GM12878 (cell line): ENCODE data around the gene MYBL2. TPM values are rescaled to one million over a fixed set of nuclear protein-coding genes. Genes with fewer than 3 reads are reported as not detected.
A peak's percentile ranks its signal among the peaks of the same experiment; 100 is the strongest.

Source experiments
- ATAC-seq: fragments of 200-7000 bp; cut with Tn5 transposase; 3 replicates; pipeline ENCODE4 v1.9.1; 2020; ENCODE audit warnings: mild to moderate bottlenecking, moderate library complexity
- BruUV-seq: library from RNA; stranded (reverse); fragments of 400-500 nt; replicated peaks from 2 replicates; lab custom pipeline; 2021; lab: Mats Ljungman, UMichigan
- CTCF ChIA-PET: fragments of 300-600 bp; sonication (Branson Sonifier 250); formaldehyde crosslinking; extraction: SDS; loops from one replicate; lab custom pipeline; 2021; ENCODE audit warnings: inconsistent platforms; lab: Yijun Ruan, JAX
- POLR2A ChIA-PET: fragments of 350-600 bp; formaldehyde crosslinking; extraction: SDS; loops from one replicate; lab custom pipeline; 2021; ENCODE audit warnings: inconsistent platforms; lab: Charles Lee
- RAD21 ChIA-PET: fragments of 300-600 bp; sonication (Branson Sonifier 250); formaldehyde crosslinking; loops from one replicate; lab custom pipeline; 2023; ENCODE audit warnings: antibody characterized with exemption; ENCODE audit not compliant: unreplicated experiment; lab: Charles Lee
- SMC1A ChIA-PET: fragments of 300-600 bp; sonication (Branson Sonifier 250); formaldehyde crosslinking; loops from one replicate; lab custom pipeline; 2023; ENCODE audit not compliant: unreplicated experiment, uncharacterized antibody; lab: Charles Lee
- DNase-seq: peaks from one replicate; pipeline ENCODE4 v3.0.0-alpha.2; 2011; ENCODE audit warnings: low read depth, low spot score
- FAIRE-seq: peaks from 3 replicates; lab custom pipeline; 2011; peaks lifted over from hg19 to GRCh38; lab: Jason Lieb, UNC
- H2AFZ ChIP-seq: 2 replicates; pipeline ENCODE4 v1.6.0; 2011; ENCODE audit warnings: low read depth, low read length, control low read depth; ENCODE audit not compliant: control insufficient read depth
- H3K27ac ChIP-seq: 2 replicates; pipeline ENCODE4 v1.5.1; 2011; ENCODE audit warnings: control low read depth; ENCODE audit not compliant: control insufficient read depth, insufficient read depth
- H3K27me3 ChIP-seq, 2 experiments: replicated peaks in 1 of 2; 2 replicates each; pipeline versions ENCODE4 v1.6.0 to v1.6.1; 2011; ENCODE audit warnings: low read length in 1 of 2; ENCODE audit not compliant: control insufficient read depth in 2 of 2, insufficient read depth in 2 of 2
- H3K36me3 ChIP-seq, 2 experiments: 2 replicates each; pipeline ENCODE4 v1.5.1; 2011; ENCODE audit warnings: low read length in 1 of 2; ENCODE audit not compliant: control insufficient read depth in 2 of 2, insufficient read depth in 2 of 2
- H3K4me1 ChIP-seq: 2 replicates; pipeline ENCODE4 v1.6.1; 2011; ENCODE audit warnings: mild to moderate bottlenecking, low read length, moderate library complexity, mixed read lengths; ENCODE audit not compliant: control insufficient read depth, insufficient read depth
- H3K4me2 ChIP-seq: 2 replicates; pipeline ENCODE4 v1.6.0; 2011; ENCODE audit warnings: control low read depth; ENCODE audit not compliant: control insufficient read depth, insufficient read depth
- H3K4me3 ChIP-seq: fragments of 200-600 bp; sonication (generic); 2 replicates; pipeline ENCODE4 v1.5.1; 2016
- H3K79me2 ChIP-seq: 2 replicates; pipeline ENCODE4 v1.6.0; 2011; ENCODE audit warnings: low read length; ENCODE audit not compliant: control insufficient read depth, insufficient read depth
- H3K9ac ChIP-seq: 2 replicates; pipeline ENCODE4 v1.8.0; 2011; ENCODE audit warnings: low read length, control low read depth, mixed read lengths; ENCODE audit not compliant: control insufficient read depth, insufficient read depth
- H3K9me3 ChIP-seq: replicated peaks from 3 replicates; pipeline ENCODE4 v1.5.1; 2011; ENCODE audit warnings: mild to moderate bottlenecking, low read length; ENCODE audit not compliant: control insufficient read depth, insufficient read depth
- H4K20me1 ChIP-seq: 2 replicates; pipeline ENCODE4 v1.6.0; 2011; ENCODE audit not compliant: control insufficient read depth, insufficient read depth
- RAD21 ChIP-seq: IDR thresholded peaks from 2 replicates; pipeline ENCODE4 v1.6.1; 2011; ENCODE audit warnings: mild to moderate bottlenecking, low read depth, low read length, moderate library complexity; ENCODE audit not compliant: insufficient read depth
- ZNF622 ChIP-seq: fragments of 450-650 bp; IDR thresholded peaks from 2 replicates; pipeline ENCODE4 v1.6.1; 2017; ENCODE audit warnings: mild to moderate bottlenecking, inconsistent platforms
- WGBS: methylation state at CpG from one replicate; pipeline ENCODE4 v1.1.6; 2016; ENCODE audit warnings: low lambda C conversion rate; ENCODE audit not compliant: insufficient replicate concordance, insufficient coverage; ENCODE audit errors: missing lambda C conversion rate; 5-methylcytosine and 5-hydroxymethylcytosine counted together
- in situ Hi-C: fragments of 300-500 bp; cut with MboI; formaldehyde crosslinking; loops from 9 replicates; pipeline ENCODE4 v1.14.3; 2018; ENCODE audit warnings: mixed read lengths
- intact Hi-C: fragments of 100-400 bp; cut with micrococcal nuclease; formaldehyde crosslinking; loops from one replicate; pipeline ENCODE4 v1.14.2; 2022; ENCODE audit not compliant: unreplicated experiment
- polyA plus RNA-seq, 11 experiments: library from polyadenylated mRNA; depleted of rRNA in 4 of 11; unstranded in 6 of 11; stranded (reverse) in 5 of 11; fragments of >200 nt; fragmentation: Nextera tagmentation in 4 of 11; fragmentation: Illumina TruSeq in 1 of 11; extraction: Ambion mirVana in 4 of 11; extraction: Trizol in 1 of 11; gene quantifications; 1 replicate in 1 of 11; 2 replicates in 10 of 11; pipeline versions ENCODE4 v1.2.1 to v1.2.3, GENCODE V29; 2011 to 2016; ENCODE audit warnings: inconsistent platforms in 2 of 11, missing spikeins in 2 of 11, low read depth in 1 of 11
- total RNA-seq, 4 experiments: library from RNA; depleted of rRNA in 3 of 4; stranded (reverse); fragments of >200 nt in 3 of 4; fragmentation: Illumina TruSeq in 1 of 4; extraction: Trizol in 1 of 4; gene quantifications; 2 replicates each; pipeline versions ENCODE4 v1.2.1 to v1.2.3, GENCODE V29; 2013 to 2021
- TF ChIP-seq, protein P1 (sequence below), 3 experiments: IDR thresholded peaks in 2 of 3; conservative IDR thresholded peaks in 1 of 3; 2 replicates each; pipeline ENCODE4 v1.5.1; 2011; ENCODE audit warnings: low read depth in 3 of 3, low read length in 3 of 3, mild to moderate bottlenecking in 3 of 3, control low read depth in 2 of 3, moderate library complexity in 2 of 3, inconsistent platforms in 1 of 3, mixed read lengths in 1 of 3; ENCODE audit not compliant: control insufficient read depth in 2 of 3, insufficient read depth in 1 of 3; ENCODE audit errors: extremely low read depth in 1 of 3

MYBL2 gene
- total and polyA plus RNA-seq, 10 of the 15 experiments (the other 5 are each of a cell fraction or from before 2014, with no cell fraction given), result 4.5 to 213 (median 74.2) TPM

- no peak for FAIRE-seq
- BruUV-seq, result no TSS peak
- H3K4me3 ChIP-seq, result peak overlapping the region; percentile 88
- no peak for TF ChIP-seq ZNF622
- TF ChIP-seq, protein P1, sequence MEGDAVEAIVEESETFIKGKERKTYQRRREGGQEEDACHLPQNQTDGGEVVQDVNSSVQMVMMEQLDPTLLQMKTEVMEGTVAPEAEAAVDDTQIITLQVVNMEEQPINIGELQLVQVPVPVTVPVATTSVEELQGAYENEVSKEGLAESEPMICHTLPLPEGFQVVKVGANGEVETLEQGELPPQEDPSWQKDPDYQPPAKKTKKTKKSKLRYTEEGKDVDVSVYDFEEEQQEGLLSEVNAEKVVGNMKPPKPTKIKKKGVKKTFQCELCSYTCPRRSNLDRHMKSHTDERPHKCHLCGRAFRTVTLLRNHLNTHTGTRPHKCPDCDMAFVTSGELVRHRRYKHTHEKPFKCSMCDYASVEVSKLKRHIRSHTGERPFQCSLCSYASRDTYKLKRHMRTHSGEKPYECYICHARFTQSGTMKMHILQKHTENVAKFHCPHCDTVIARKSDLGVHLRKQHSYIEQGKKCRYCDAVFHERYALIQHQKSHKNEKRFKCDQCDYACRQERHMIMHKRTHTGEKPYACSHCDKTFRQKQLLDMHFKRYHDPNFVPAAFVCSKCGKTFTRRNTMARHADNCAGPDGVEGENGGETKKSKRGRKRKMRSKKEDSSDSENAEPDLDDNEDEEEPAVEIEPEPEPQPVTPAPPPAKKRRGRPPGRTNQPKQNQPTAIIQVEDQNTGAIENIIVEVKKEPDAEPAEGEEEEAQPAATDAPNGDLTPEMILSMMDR (IDR thresholded peaks at IDR 0.05 in 2 of 3, conservative IDR thresholded peaks at IDR 0.05 in 1 of 3; ENCODE audit: control insufficient read depth in 2 of 3, extremely low read depth in 1 of 3, insufficient read depth in 1 of 3, low read depth in 3 of 3, low read length in 3 of 3), result 0 out of 6 replicates have a peak, but pooled peaks of 1 of the 3 experiments have one; percentile 2
- no peak for TF ChIP-seq RAD21
- TF ChIP-seq, all 136 proteins: peak for 1
- Histone ChIP-seq H3K79me2 (no peaks in the 10 kb centered on the region; the same call in 1 of the 2 replicates), H3K4me1 (peaks cover 11% of the 10 kb centered on the region), H3K9ac (peak overlapping the region; percentile 86), H2AFZ (peak overlapping the region; percentile 88; the same call in 1 of the 2 replicates), H3K27ac (peak overlapping the region; percentile 82), H3K36me3 (no peaks in the 10 kb centered on the region), H4K20me1 (no peaks in the 10 kb centered on the region), H3K9me3 (no peaks in the 10 kb centered on the region), H3K27me3 (no peaks in the 10 kb centered on the region), H3K4me2 (peak overlapping the region; percentile 81)
- SMC1A ChIA-PET, result no interaction called here
- in situ Hi-C loops, result no loop called here
- 53% methylated on average over 11 of the region's 11 CpGs for whole genome bisulfite sequencing
- CTCF ChIA-PET, result no interaction called here
- POLR2A ChIA-PET, result interaction anchor here (0.6 to 0.7 kb wide), 2 partner anchors 522 to 1421 kb away, joined by 3 read pairs; no protein-coding TSS in a partner anchor
- intact Hi-C loops, result no loop called here
- DNase-seq (no peak), ATAC-seq (peak; percentile 53)
- RAD21 ChIA-PET, result no interaction called here
Observed at GRCh38 chr20:43658069-43658722, 8.7 kb upstream of the MYBL2 start.
